ENCODE measurements around the gene AREL1.

AREL1 gene

DNA sequence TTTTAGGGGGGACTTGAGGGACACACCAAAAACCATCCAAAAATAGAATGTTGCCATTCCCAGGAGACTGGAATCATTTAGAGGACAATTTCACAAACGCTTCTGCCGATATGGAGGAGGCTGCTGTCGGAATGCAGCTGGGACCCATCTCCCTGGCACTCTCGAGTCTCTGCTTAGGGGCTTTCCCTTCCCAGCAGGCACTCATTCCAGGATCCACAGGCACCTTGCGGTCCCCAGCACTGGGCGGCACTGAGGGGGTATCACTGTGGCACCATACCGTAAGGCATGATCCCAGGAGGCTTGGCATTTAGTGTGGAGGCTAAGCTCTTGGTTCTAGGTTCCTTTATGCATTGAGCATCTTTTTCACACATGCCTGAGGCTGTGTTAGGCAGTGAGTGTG is 64.3 kb downstream of the AREL1 start:
- Histone ChIP-seq H3K4me2 (ENCODE audit: low read length) (no peak overlapping the region), H3K27ac (ENCODE audit: low read depth, low read length) (no peak overlapping the region), H3K36me3 (ENCODE audit: control insufficient read depth, low read length) (no peaks in the 10 kb centered on the region), H3K9me2 (replicated peaks; ENCODE audit: control insufficient read depth, low read length) (no peaks in the 10 kb centered on the region), H3K27me3 (ENCODE audit: control insufficient read depth, low read length) (no peaks in the 10 kb centered on the region), H3K79me2 (ENCODE audit: control insufficient read depth, low read length) (no peaks in the 10 kb centered on the region), H3K4me1 (ENCODE audit: control insufficient read depth, low read length) (peaks cover 9% of the 10 kb centered on the region), H3F3A (ENCODE audit: control insufficient read depth, insufficient read depth) (no peaks in the 10 kb centered on the region), H3K4me3 (ENCODE audit: low read length) (no peak overlapping the region), H4K20me1 (ENCODE audit: control insufficient read depth, insufficient read depth, low read depth, low read length) (no peaks in the 10 kb centered on the region), H3K9me3 (ENCODE audit: control insufficient read depth, insufficient read depth, low read length) (no peaks in the 10 kb centered on the region)
- TF ChIP-seq CTCF (IDR thresholded peaks at IDR 0.05; ENCODE audit: low read depth, low read length, poor library complexity, severe bottlenecking) (no peak), EZH2phosphoT487 (IDR thresholded peaks at IDR 0.05; ENCODE audit: borderline replicate concordance, low read length) (no peak)

DNA sequence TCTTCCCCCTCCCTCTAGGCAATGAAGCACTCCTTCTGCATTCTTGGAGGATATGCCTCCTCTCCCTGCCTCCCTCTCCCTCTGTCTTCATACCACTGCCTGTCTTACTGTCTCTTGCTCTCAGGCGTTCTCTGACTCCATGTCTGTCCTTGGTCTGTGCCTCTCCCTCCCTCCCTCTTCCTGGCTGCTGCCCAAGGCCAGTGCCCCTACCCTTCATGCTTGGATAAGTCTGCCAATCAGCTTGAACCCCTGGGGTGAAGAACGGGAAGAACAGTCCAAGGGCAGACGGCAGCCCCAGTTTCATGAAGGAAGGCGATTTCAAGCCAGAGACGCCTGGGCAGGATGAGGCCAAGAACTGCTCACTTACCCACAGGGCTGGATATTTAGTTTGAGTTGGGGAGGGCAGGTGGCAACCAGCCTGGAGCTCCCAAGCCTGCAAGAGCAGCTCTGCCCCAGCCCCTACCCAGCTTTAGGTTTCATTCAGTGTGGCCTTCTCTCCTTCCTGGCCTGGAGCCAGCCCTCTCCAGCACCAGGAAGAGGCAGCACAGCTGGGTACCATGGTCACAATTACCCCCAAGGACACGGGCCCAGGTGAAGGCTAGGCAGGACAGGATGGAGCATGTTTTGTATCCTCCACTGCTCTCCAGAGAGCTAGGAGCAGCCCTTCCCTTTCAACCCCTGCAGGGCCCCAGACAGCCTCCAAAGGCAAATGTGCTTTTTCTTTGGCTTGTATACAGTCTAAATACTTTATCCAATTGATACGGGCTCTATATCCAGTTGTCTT is 65.0 kb downstream of the AREL1 start:
- H3K4me1 ChIP-seq (ENCODE audit: control insufficient read depth, low read length) = peaks cover 9% of the 10 kb centered on the region
- H3K27me3 ChIP-seq (ENCODE audit: control insufficient read depth, low read length) = no peaks in the 10 kb centered on the region
- H3K4me3 ChIP-seq (ENCODE audit: low read length) = no peak overlapping the region
- no peaks in the 10 kb centered on the region for H3K9me2 ChIP-seq (replicated peaks; ENCODE audit: control insufficient read depth, low read length)
- no peaks in the 10 kb centered on the region for H3K9me3 ChIP-seq (ENCODE audit: control insufficient read depth, insufficient read depth, low read length)
- no peaks in the 10 kb centered on the region for H3F3A ChIP-seq (ENCODE audit: control insufficient read depth, insufficient read depth)
- no peak overlapping the region for H3K4me2 ChIP-seq (ENCODE audit: low read length)
- TF ChIP-seq EZH2phosphoT487 (IDR thresholded peaks at IDR 0.05; ENCODE audit: borderline replicate concordance, low read length) (no peak), CTCF (IDR thresholded peaks at IDR 0.05; ENCODE audit: low read depth, low read length, poor library complexity, severe bottlenecking) (no peak)
- H4K20me1 ChIP-seq (ENCODE audit: control insufficient read depth, insufficient read depth, low read depth, low read length) = no peaks in the 10 kb centered on the region
- no peak overlapping the region for H3K27ac ChIP-seq (ENCODE audit: low read depth, low read length)
- no peaks in the 10 kb centered on the region for H3K36me3 ChIP-seq (ENCODE audit: control insufficient read depth, low read length)
- no peaks in the 10 kb centered on the region for H3K79me2 ChIP-seq (ENCODE audit: control insufficient read depth, low read length)

- Histone ChIP-seq H3F3A (ENCODE audit: control insufficient read depth, insufficient read depth) (no peaks in the 10 kb centered on the region), H3K36me3 (ENCODE audit: control insufficient read depth, low read length) (no peaks in the 10 kb centered on the region), H3K4me3 (ENCODE audit: low read length) (no peak overlapping the region), H3K27me3 (ENCODE audit: control insufficient read depth, low read length) (no peaks in the 10 kb centered on the region), H4K20me1 (ENCODE audit: control insufficient read depth, insufficient read depth, low read depth, low read length) (no peaks in the 10 kb centered on the region), H3K4me2 (ENCODE audit: low read length) (no peak overlapping the region), H3K9me2 (replicated peaks; ENCODE audit: control insufficient read depth, low read length) (no peaks in the 10 kb centered on the region), H3K79me2 (ENCODE audit: control insufficient read depth, low read length) (no peaks in the 10 kb centered on the region), H3K9me3 (ENCODE audit: control insufficient read depth, insufficient read depth, low read length) (no peaks in the 10 kb centered on the region), H3K27ac (ENCODE audit: low read depth, low read length) (no peak overlapping the region), H3K4me1 (ENCODE audit: control insufficient read depth, low read length) (peaks cover 9% of the 10 kb centered on the region)
- TF ChIP-seq EZH2phosphoT487 (IDR thresholded peaks at IDR 0.05; ENCODE audit: borderline replicate concordance, low read length) (no peak), CTCF (IDR thresholded peaks at IDR 0.05; ENCODE audit: low read depth, low read length, poor library complexity, severe bottlenecking) (no peak)
Measured at GRCh38 chr14:74647061-74647677, 65.7 kb downstream of the AREL1 start.
